Endothelial cell of umbilical vein (primary cell): ENCODE measurements around the gene ACOX3. TPM values are rescaled to one million over a fixed set of nuclear protein-coding genes. Genes with fewer than 3 reads are reported as not detected.

Experiments
- BruUV-seq: library from RNA; stranded (reverse); fragments of 400-500 nt; replicated peaks from 2 replicates; lab custom pipeline; 2021; lab: Mats Ljungman, UMichigan
- CTCF ChIA-PET: fragments of 300-600, 350-600 bp; sonication (Branson Sonifier 250); formaldehyde crosslinking; loops from one replicate; lab custom pipeline; 2021; ENCODE audit warnings: antibody characterized with exemption, inconsistent platforms; lab: Charles Lee
- POLR2A ChIA-PET: fragments of 300-600, 350-600 bp; sonication (Branson Sonifier 250); formaldehyde crosslinking; loops from one replicate; lab custom pipeline; 2021; ENCODE audit warnings: antibody characterized with exemption, inconsistent platforms; lab: Charles Lee
- DNase-seq: peaks from one replicate; pipeline ENCODE4 v3.0.0-alpha.2; 2011; ENCODE audit warnings: low read depth, low spot score
- FAIRE-seq: peaks from 2 replicates; lab custom pipeline; 2011; peaks lifted over from hg19 to GRCh38; lab: Jason Lieb, UNC
- H2AFZ ChIP-seq: 2 replicates; pipeline ENCODE4 v1.6.0; 2012; ENCODE audit warnings: low read depth, low read length, control low read depth, inconsistent platforms
- H3K27ac ChIP-seq: 2 replicates; pipeline ENCODE4 v1.5.1; 2011; ENCODE audit warnings: low read depth, mild to moderate bottlenecking, control low read depth, low read length, moderate library complexity; ENCODE audit not compliant: insufficient read depth
- H3K27me3 ChIP-seq, 2 experiments: 2 replicates each; pipeline versions ENCODE4 v1.6.0 to v1.6.1; 2011; ENCODE audit warnings: low read length in 2 of 2, mixed read lengths in 1 of 2; ENCODE audit not compliant: control insufficient read depth in 2 of 2, insufficient read depth in 2 of 2
- H3K36me3 ChIP-seq, 2 experiments: 2 replicates in 1 of 2; 3 replicates in 1 of 2; pipeline ENCODE4 v1.5.1; 2011; ENCODE audit warnings: low read length in 2 of 2, mild to moderate bottlenecking in 1 of 2, moderate library complexity in 1 of 2; ENCODE audit not compliant: control insufficient read depth in 2 of 2, insufficient read depth in 2 of 2; ENCODE audit errors: extremely low read depth in 1 of 2
- H3K4me1 ChIP-seq: 3 replicates; pipeline ENCODE4 v1.5.1; 2011; ENCODE audit warnings: mild to moderate bottlenecking, low read length; ENCODE audit not compliant: control insufficient read depth, insufficient read depth; ENCODE audit errors: extremely low read depth
- H3K4me2 ChIP-seq: 2 replicates; pipeline ENCODE4 v1.6.1; 2011; ENCODE audit warnings: low read length, control low read depth, mixed read lengths; ENCODE audit not compliant: insufficient read depth
- H3K4me3 ChIP-seq, 3 experiments: fragments of 200-600 bp in 1 of 3; sonication (generic), shearing (Covaris generic) in 1 of 3; replicated peaks in 1 of 3; 2 replicates each; pipeline ENCODE4 v1.5.1; 2011 to 2016; ENCODE audit warnings: control low read depth in 3 of 3, low read length in 3 of 3, mild to moderate bottlenecking in 2 of 3, inconsistent platforms in 1 of 3, low read depth in 1 of 3, moderate library complexity in 1 of 3; ENCODE audit not compliant: insufficient read depth in 1 of 3
- H3K79me2 ChIP-seq: 2 replicates; pipeline ENCODE4 v1.6.0; 2012; ENCODE audit warnings: low read length, inconsistent platforms; ENCODE audit not compliant: control insufficient read depth, insufficient read depth
- H3K9ac ChIP-seq: replicated peaks from 2 replicates; pipeline ENCODE3; 2011; ENCODE audit warnings: low read length, control low read depth; ENCODE audit not compliant: insufficient read depth; ENCODE audit errors: extremely low read depth
- H3K9me1 ChIP-seq: replicated peaks from 3 replicates; pipeline ENCODE4 v1.6.0; 2011; ENCODE audit warnings: mild to moderate bottlenecking, low read length; ENCODE audit not compliant: control insufficient read depth, insufficient read depth; ENCODE audit errors: extremely low read depth
- H3K9me3 ChIP-seq: replicated peaks from 2 replicates; pipeline ENCODE4 v1.5.1; 2012; ENCODE audit warnings: low read length, inconsistent platforms; ENCODE audit not compliant: control insufficient read depth, insufficient read depth
- H4K20me1 ChIP-seq: replicated peaks from 2 replicates; pipeline ENCODE3; 2011; ENCODE audit warnings: mild to moderate bottlenecking, low read length; ENCODE audit not compliant: control insufficient read depth, insufficient read depth; ENCODE audit errors: extremely low read depth
- CTCF ChIP-seq, 2 donors: IDR thresholded peaks; 1 replicate in 1 of 2; 2 replicates in 1 of 2; pipeline ENCODE4 v1.5.1; 2011; ENCODE audit warnings: low read length in 2 of 2, mild to moderate bottlenecking in 2 of 2, moderate library complexity in 2 of 2, control low read depth in 1 of 2, inconsistent platforms in 1 of 2, low read depth in 1 of 2; ENCODE audit not compliant: insufficient read depth in 1 of 2; ENCODE audit errors: extremely low read depth in 1 of 2
- EZH2 ChIP-seq: IDR thresholded peaks from 2 replicates; pipeline ENCODE4 v1.6.1; 2012; ENCODE audit warnings: borderline replicate concordance, low read depth, mild to moderate bottlenecking, moderate library complexity, low read length, inconsistent platforms; ENCODE audit not compliant: severe bottlenecking
- FOS ChIP-seq: IDR thresholded peaks from 2 replicates; pipeline ENCODE4 v1.6.1; 2011; ENCODE audit warnings: mild to moderate bottlenecking, low read length, moderate library complexity, borderline replicate concordance; ENCODE audit not compliant: insufficient read depth
- GATA2 ChIP-seq: IDR thresholded peaks from 2 replicates; pipeline ENCODE4 v1.7.0; 2011; ENCODE audit warnings: low read depth, mild to moderate bottlenecking, moderate library complexity, mixed read lengths, low read length; ENCODE audit not compliant: insufficient read length, insufficient read depth
- JUN ChIP-seq: IDR thresholded peaks from 2 replicates; pipeline ENCODE4 v1.6.1; 2011; ENCODE audit warnings: borderline replicate concordance, low read depth; ENCODE audit not compliant: insufficient read length, insufficient read depth
- MAX ChIP-seq: IDR thresholded peaks from 2 replicates; pipeline ENCODE4 v1.6.1; 2011; ENCODE audit not compliant: insufficient read depth, insufficient read length
- MYC ChIP-seq: IDR thresholded peaks from one replicate; pipeline ENCODE4 v1.6.1; 2011; ENCODE audit warnings: mild to moderate bottlenecking, low read depth, low read length
- POLR2A ChIP-seq: IDR thresholded peaks from 2 replicates; pipeline ENCODE4 v1.6.1; 2012; ENCODE audit warnings: low read depth, mild to moderate bottlenecking, control low read depth, low read length
- POLR2AphosphoS5 ChIP-seq: IDR thresholded peaks from 2 replicates; pipeline ENCODE4 v1.6.1; 2012; ENCODE audit warnings: low read depth, mild to moderate bottlenecking, control low read depth, low read length, moderate library complexity; ENCODE audit not compliant: insufficient read depth
- dilution Hi-C: fragments of 300-500 bp; cut with MboI; formaldehyde crosslinking; loops from one replicate; pipeline ENCODE4 v1.15.0; 2019; ENCODE audit warnings: low sequenced_read_pairs; ENCODE audit not compliant: extremely low pct_ligation_motif_present
- intact Hi-C: fragments of 100-400 bp; cut with micrococcal nuclease; formaldehyde crosslinking; loops from one replicate; pipeline ENCODE4 v1.10.0; 2022
- polyA plus RNA-seq, 4 experiments: library from polyadenylated mRNA; depleted of rRNA in 3 of 4; stranded (reverse) in 3 of 4; unstranded in 1 of 4; fragments of >200 nt; gene quantifications; 2 replicates each; pipeline versions ENCODE4 v1.2.1 to v1.2.3, GENCODE V29; 2011 to 2012; ENCODE audit warnings: missing spikeins in 1 of 4
- total RNA-seq: library from RNA; stranded (reverse); gene quantifications from 2 replicates; pipeline ENCODE4 v1.2.3, GENCODE V29; 2021

Gene ACOX3
- total and polyA plus RNA-seq, 2 donors (not counting 3 experiments of a cell fraction or from before 2014, with no cell fraction given): 13.0 to 26.3 TPM

- CTCF ChIA-PET: no interaction called here
- H3K4me2 ChIP-seq: no peak overlapping the region
- H3K27ac ChIP-seq: no peak overlapping the region
- POLR2A ChIA-PET: no interaction called here
- no peaks in the 10 kb centered on the region for H3K79me2 ChIP-seq
- dilution Hi-C loops (no loop called here), intact Hi-C loops (no loop called here)
- no peaks in the 10 kb centered on the region for H3K36me3 ChIP-seq
- TF ChIP-seq CTCF (IDR thresholded peaks at IDR 0.05; ENCODE audit: extremely low read depth in 1 of 2, insufficient read depth in 1 of 2, low read depth in 1 of 2, low read length in 2 of 2) (no peak), GATA2 (no peak), FOS (no peak), POLR2AphosphoS5 (no peak), EZH2 (no peak), POLR2A (no peak), MYC (no peak), JUN (no peak), MAX (no peak)
- no peaks in the 10 kb centered on the region for H3K27me3 ChIP-seq
- FAIRE-seq (no peak), DNase-seq (no peak)
- no peaks in the 10 kb centered on the region for H3K4me1 ChIP-seq
- H4K20me1 ChIP-seq: no peaks in the 10 kb centered on the region
- no TSS peak for BruUV-seq
- H3K9me1 ChIP-seq: no peaks in the 10 kb centered on the region
- no peak overlapping the region for H3K9ac ChIP-seq
- H3K4me3 ChIP-seq: no peak overlapping the region
- no peaks in the 10 kb centered on the region for H3K9me3 ChIP-seq
- H2AFZ ChIP-seq: no peak overlapping the region
Measured at GRCh38 chr4:8377103-8378075, 63.1 kb downstream of the ACOX3 start.
